Skeletal muscle satellite cell (primary cell): ENCODE results near the gene XRCC3. TPM values are rescaled to one million over a fixed set of nuclear protein-coding genes. Genes with fewer than 3 reads are reported as not detected.

Experiments used
- H3K27me3 ChIP-seq: 2 replicates; pipeline ENCODE4 v1.7.0; 2013; ENCODE audit warnings: low read length; ENCODE audit not compliant: control insufficient read depth, insufficient read depth
- H3K36me3 ChIP-seq: 2 replicates; pipeline ENCODE4 v1.7.0; 2013; ENCODE audit warnings: mild to moderate bottlenecking, control low read depth, low read length; ENCODE audit not compliant: insufficient read depth
- H3K4me1 ChIP-seq: 2 replicates; pipeline ENCODE4 v1.7.0; 2013; ENCODE audit warnings: low read length; ENCODE audit not compliant: control insufficient read depth, insufficient read depth
- H3K4me2 ChIP-seq: 2 replicates; pipeline ENCODE4 v1.7.0; 2013; ENCODE audit warnings: mild to moderate bottlenecking, low read length
- H3K4me3 ChIP-seq: 2 replicates; pipeline ENCODE4 v1.7.0; 2013; ENCODE audit warnings: low read length
- H3K9ac ChIP-seq: 2 replicates; pipeline ENCODE4 v1.7.0; 2013; ENCODE audit warnings: mild to moderate bottlenecking, low read depth, low read length, moderate library complexity
- H3K9me3 ChIP-seq: replicated peaks from 2 replicates; pipeline ENCODE4 v1.7.0; 2013; ENCODE audit warnings: mild to moderate bottlenecking, control low read depth, low read length
- small RNA-seq: library from RNA; depleted of rRNA; stranded (forward); fragments of <200 nt; gene quantifications from one replicate; pipeline ENCODE3, GENCODE V24; 2012

The XRCC3 gene

DNA sequence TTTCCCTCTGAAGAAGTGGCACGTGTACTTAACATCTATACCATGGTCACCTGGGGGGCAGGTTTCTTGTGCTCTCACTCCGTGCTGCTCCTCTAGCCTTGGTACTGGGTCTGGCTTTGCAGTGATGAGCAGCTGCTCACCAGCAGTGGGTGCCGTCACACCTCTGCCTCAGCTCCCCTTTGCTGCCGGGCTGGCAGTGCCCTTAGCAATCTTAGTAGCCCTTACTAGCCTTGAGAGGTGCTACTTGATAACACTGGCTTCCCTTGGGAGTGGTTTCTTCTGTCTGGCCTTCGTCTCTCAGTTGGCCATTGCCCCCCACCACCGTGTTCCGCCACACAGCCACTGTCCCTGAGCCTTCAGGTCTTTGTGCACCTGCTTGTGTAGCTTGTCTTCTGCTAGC, 63.7 kb downstream of the XRCC3 start:
- no peak overlapping the region for H3K4me3 ChIP-seq
- no peak overlapping the region for H3K9ac ChIP-seq
- H3K4me1 ChIP-seq, result peaks cover 29% of the 10 kb centered on the region
- H3K36me3 ChIP-seq, result peaks cover 20% of the 10 kb centered on the region
- H3K4me2 ChIP-seq, result no peak overlapping the region
- H3K9me3 ChIP-seq, result no peaks in the 10 kb centered on the region
- no peaks in the 10 kb centered on the region for H3K27me3 ChIP-seq

DNA sequence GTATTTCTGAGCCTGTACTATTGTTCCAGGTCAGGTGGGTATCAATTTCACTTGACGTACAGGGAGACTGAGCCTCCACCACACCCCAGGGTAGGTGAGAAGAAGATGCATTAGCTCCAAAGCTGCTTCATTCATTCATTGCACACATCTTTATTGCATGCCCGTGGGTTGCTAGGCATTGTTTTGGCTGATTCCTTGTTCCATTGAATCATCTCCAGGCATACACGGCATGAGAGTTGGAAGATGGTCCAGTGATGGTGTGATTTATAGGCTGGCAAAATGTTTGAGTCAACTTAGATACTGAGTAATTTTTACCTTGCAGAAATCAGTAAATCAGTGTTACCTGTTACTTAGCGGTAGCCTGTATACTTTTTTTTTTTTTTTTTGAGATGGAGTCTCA, 65.0 kb downstream of the XRCC3 start:
- H3K36me3 ChIP-seq, result peaks cover 9% of the 10 kb centered on the region
- no peak overlapping the region for H3K4me3 ChIP-seq
- no peaks in the 10 kb centered on the region for H3K9me3 ChIP-seq
- H3K27me3 ChIP-seq, result no peaks in the 10 kb centered on the region
- H3K4me2 ChIP-seq, result no peak overlapping the region
- H3K9ac ChIP-seq, result no peak overlapping the region
- H3K4me1 ChIP-seq, result peaks cover 20% of the 10 kb centered on the region

DNA sequence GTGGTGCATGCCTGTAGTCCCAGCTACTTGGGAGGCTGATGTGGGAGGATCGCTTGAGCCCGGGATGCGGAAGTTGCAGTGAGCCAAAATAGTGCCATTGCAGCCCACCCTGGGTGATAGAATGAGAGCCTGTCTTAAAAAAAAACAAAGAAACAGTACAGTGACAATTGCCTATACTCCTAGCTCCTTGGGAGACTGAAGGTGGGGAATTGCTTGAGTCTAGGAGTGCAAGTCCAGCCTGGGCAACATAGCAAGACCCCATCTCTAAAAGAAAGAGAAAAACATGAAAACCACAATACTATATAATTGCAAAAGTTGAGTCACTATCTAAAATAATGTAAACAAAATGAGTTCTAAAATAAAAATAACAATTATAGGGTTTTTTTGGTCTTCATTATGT, 66.2 kb downstream of the XRCC3 start:
- Histone ChIP-seq H3K27me3 (no peaks in the 10 kb centered on the region), H3K4me1 (peaks cover 19% of the 10 kb centered on the region), H3K4me2 (no peak overlapping the region), H3K9me3 (no peaks in the 10 kb centered on the region), H3K36me3 (peaks cover 4% of the 10 kb centered on the region), H3K4me3 (no peak overlapping the region), H3K9ac (no peak overlapping the region)

Small RNA genes lying within 50 kb of the gene (small RNA-seq; reads per million reads assigned to genes)
- gene RF00019, result not detected
